PC-9 (cell line): ENCODE measurements around the gene PRKCA.

Experiments used
- EZH2 ChIP-seq: fragments of 200-600 bp; sonication (generic); IDR thresholded peaks from 2 replicates; pipeline ENCODE4 v1.8.0; 2017; ENCODE audit warnings: antibody characterized with exemption, low read depth
- TF ChIP-seq, protein P1 (sequence below): fragments of 200-600 bp; sonication (generic); conservative IDR thresholded peaks from 2 replicates; pipeline ENCODE4 v1.6.1; 2017; ENCODE audit warnings: mixed run types, antibody characterized with exemption, mild to moderate bottlenecking, moderate library complexity

DNA sequence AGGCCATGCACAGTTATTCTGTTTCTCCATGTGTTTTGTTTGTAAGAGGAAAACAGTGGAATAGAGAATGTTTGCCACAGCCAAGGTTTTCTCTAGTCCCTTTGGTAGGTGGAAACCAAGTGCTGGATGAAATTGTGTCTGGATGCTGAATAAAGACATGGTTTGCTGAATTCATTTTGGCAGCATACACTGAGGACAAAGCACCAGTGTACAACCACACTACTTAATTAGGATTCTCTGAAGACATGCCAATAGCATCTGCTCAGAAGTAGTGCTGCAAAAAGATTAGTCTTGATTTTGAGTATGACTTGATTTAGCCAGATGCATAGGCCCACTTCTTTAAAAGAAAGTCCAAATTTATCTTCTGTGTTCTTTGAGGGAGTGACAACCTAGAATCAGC lies 302.0 kb downstream of the PRKCA start:
- TF ChIP-seq, protein P1, sequence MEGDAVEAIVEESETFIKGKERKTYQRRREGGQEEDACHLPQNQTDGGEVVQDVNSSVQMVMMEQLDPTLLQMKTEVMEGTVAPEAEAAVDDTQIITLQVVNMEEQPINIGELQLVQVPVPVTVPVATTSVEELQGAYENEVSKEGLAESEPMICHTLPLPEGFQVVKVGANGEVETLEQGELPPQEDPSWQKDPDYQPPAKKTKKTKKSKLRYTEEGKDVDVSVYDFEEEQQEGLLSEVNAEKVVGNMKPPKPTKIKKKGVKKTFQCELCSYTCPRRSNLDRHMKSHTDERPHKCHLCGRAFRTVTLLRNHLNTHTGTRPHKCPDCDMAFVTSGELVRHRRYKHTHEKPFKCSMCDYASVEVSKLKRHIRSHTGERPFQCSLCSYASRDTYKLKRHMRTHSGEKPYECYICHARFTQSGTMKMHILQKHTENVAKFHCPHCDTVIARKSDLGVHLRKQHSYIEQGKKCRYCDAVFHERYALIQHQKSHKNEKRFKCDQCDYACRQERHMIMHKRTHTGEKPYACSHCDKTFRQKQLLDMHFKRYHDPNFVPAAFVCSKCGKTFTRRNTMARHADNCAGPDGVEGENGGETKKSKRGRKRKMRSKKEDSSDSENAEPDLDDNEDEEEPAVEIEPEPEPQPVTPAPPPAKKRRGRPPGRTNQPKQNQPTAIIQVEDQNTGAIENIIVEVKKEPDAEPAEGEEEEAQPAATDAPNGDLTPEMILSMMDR, result no peak
- no peak for TF ChIP-seq EZH2
